Cardiac fibroblast (primary cell): Measurements from ENCODE around the gene WRNIP1.

Experiments used
- DNase-seq, 2 donors: peaks; one replicate each; pipeline versions ENCODE4 v3.0.0 to v3.0.0-alpha.2; 2010; ENCODE audit warnings: low read depth in 2 of 2
- H3K4me3 ChIP-seq, 2 donors: replicated peaks in 1 of 2; 1 replicate in 1 of 2; 2 replicates in 1 of 2; pipeline ENCODE4 v1.5.1; 2011; ENCODE audit warnings: low read depth in 2 of 2, low read length in 2 of 2, mild to moderate bottlenecking in 2 of 2, moderate library complexity in 1 of 2
- TF ChIP-seq, protein P1 (sequence below): IDR thresholded peaks from one replicate; pipeline ENCODE4 v1.5.1; 2011; ENCODE audit warnings: low read depth, mild to moderate bottlenecking, low read length, inconsistent platforms

WRNIP1 gene

DNA sequence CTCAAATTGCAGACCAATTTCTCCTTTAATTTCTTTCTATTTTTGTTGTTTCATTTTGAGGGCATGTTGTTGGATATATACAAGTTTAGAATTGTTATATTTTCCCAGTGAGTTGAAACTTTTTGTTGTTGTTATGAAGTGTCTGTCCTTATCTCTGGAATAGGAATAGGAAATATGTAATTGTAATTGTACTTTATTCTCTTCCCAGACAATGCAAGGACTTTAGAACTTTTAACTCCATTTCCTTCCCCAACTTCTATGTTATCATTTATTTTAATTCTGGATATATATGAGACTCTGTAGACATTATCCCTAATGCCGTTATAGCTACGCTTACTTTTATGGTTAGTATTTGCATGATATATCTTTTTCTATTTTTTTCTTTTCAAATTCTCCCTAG, 64.1 kb downstream of the WRNIP1 start:
- DNase-seq = no peak
- TF ChIP-seq, protein P1, sequence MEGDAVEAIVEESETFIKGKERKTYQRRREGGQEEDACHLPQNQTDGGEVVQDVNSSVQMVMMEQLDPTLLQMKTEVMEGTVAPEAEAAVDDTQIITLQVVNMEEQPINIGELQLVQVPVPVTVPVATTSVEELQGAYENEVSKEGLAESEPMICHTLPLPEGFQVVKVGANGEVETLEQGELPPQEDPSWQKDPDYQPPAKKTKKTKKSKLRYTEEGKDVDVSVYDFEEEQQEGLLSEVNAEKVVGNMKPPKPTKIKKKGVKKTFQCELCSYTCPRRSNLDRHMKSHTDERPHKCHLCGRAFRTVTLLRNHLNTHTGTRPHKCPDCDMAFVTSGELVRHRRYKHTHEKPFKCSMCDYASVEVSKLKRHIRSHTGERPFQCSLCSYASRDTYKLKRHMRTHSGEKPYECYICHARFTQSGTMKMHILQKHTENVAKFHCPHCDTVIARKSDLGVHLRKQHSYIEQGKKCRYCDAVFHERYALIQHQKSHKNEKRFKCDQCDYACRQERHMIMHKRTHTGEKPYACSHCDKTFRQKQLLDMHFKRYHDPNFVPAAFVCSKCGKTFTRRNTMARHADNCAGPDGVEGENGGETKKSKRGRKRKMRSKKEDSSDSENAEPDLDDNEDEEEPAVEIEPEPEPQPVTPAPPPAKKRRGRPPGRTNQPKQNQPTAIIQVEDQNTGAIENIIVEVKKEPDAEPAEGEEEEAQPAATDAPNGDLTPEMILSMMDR = no peak

DNA sequence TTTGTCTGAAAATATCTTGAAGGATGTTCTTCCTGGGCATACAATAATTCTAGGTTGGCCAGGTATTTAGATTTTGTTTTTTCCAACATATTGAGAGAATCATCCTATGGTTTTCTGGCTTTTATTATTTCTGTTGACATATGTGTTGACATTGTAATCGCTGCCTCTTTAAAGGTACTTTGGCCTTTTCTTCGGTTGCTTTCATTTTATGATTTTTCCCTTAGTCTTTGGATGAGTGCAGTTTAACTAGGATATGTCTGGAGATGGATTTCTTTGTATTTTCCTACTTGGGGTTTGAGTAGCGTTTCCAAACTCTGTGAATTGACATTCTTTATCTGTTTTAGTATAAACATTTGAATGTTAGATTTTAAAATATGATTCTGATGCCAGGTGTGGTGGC, 65.0 kb downstream of the WRNIP1 start:
- TF ChIP-seq, protein P1 = no peak
- DNase-seq = no peak
- H3K4me3 ChIP-seq = no peak overlapping the region

More for the DNA sequence above, 64.1 kb downstream of the WRNIP1 start:
- H3K4me3 ChIP-seq = no peak overlapping the region

DNA sequence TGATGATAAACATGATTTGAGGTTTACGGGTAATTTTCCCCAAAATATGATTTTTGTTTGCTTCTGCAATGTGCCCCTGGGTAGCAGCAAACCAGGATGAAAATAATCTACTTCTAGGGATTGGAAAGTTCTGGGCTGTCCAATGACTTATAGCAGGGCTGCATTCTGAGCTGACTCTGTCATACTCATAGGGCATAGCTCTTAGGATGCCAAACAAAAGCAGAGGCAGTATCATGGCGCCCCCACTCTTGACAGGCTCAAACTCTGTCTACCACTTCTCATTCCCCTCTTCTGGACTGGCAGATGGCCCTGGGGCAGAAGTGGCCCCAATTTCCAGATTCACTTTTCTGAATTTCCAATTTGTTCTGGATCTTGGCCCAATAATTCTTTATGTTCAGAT, 66.2 kb downstream of the WRNIP1 start:
- no peak for DNase-seq

DNA sequence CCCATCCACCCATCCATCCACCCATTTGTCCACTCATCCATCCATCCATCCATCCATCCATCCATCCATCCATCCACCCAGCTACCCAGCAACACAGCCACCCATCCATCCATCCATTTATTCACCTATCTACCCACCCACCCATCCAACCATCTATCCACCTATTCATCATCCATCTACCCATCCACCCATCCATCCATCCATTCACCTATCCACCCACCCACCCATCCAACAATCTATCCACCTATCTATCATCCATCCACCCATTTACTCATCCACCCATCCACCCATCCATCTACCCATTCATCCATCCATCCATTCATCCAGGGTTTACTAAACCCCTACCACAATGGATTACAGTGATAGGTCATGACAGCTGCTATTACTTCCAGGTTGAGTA, 69.1 kb downstream of the WRNIP1 start:
- DNase-seq = no peak
- H3K4me3 ChIP-seq = no peak overlapping the region
- TF ChIP-seq, protein P1 = no peak

More for the DNA sequence above, 66.2 kb downstream of the WRNIP1 start:
- H3K4me3 ChIP-seq = no peak overlapping the region
- TF ChIP-seq, protein P1 = no peak
